GM23338 (cell line): Measurements from ENCODE around the gene FIBP. TPM values are rescaled to one million over a fixed set of nuclear protein-coding genes. Genes with fewer than 3 reads are reported as not detected.

Experiments
- ATAC-seq: fragments of 200-7000 bp; cut with Tn5 transposase; 3 replicates; pipeline ENCODE4 v1.9.1; 2020
- DNase-seq: peaks from one replicate; pipeline ENCODE4 v3.0.0-alpha.2; 2015; ENCODE audit warnings: low spot score
- H2AFZ ChIP-seq: fragments of 200-600 bp; sonication (generic); 2 replicates; pipeline ENCODE4 v1.8.0; 2016; ENCODE audit warnings: antibody characterized with exemption, mild to moderate bottlenecking, moderate library complexity
- H3F3A ChIP-seq: fragments of 200-600 bp; sonication (generic); replicated peaks from 2 replicates; pipeline ENCODE4 v1.8.0; 2017; ENCODE audit warnings: antibody characterized with exemption, mixed run types, low read depth
- H3K27ac ChIP-seq: fragments of 200-600 bp; sonication (generic); 2 replicates; pipeline ENCODE4 v1.6.1; 2016; ENCODE audit warnings: low read depth
- H3K27me3 ChIP-seq: fragments of 200-600 bp; sonication (generic); 2 replicates; pipeline ENCODE4 v1.8.0; 2016; ENCODE audit warnings: mild to moderate bottlenecking, mixed run types, moderate library complexity; ENCODE audit not compliant: insufficient read depth
- H3K36me3 ChIP-seq: fragments of 200-600 bp; sonication (generic); 2 replicates; pipeline ENCODE4 v1.8.0; 2016; ENCODE audit warnings: mild to moderate bottlenecking; ENCODE audit not compliant: insufficient read depth
- H3K4me1 ChIP-seq: fragments of 200-600 bp; sonication (generic); 2 replicates; pipeline ENCODE4 v1.8.0; 2016; ENCODE audit warnings: mild to moderate bottlenecking, moderate library complexity; ENCODE audit not compliant: insufficient read depth
- H3K4me2 ChIP-seq: fragments of 200-600 bp; sonication (generic); 2 replicates; pipeline ENCODE4 v1.7.1; 2017; ENCODE audit warnings: mixed run types
- H3K4me3 ChIP-seq: fragments of 200-600 bp; sonication (generic); 2 replicates; pipeline ENCODE4 v1.6.1; 2016; ENCODE audit warnings: mixed run types
- H3K79me2 ChIP-seq: fragments of 200-600 bp; sonication (generic); replicated peaks from 2 replicates; pipeline ENCODE4 v1.8.0; 2017; ENCODE audit warnings: mild to moderate bottlenecking; ENCODE audit not compliant: insufficient read depth
- H3K9me2 ChIP-seq: fragments of 200-600 bp; sonication (generic); 2 replicates; pipeline ENCODE4 v1.8.0; 2017; ENCODE audit not compliant: insufficient read depth
- H4K20me1 ChIP-seq: fragments of 200-600 bp; sonication (generic); replicated peaks from 2 replicates; pipeline ENCODE4 v1.8.0; 2017; ENCODE audit warnings: mild to moderate bottlenecking; ENCODE audit not compliant: insufficient read depth
- H3K27ac Mint-ChIP-seq: 2 replicates; pipeline ENCODE4 v1.8.0; 2020; ENCODE audit warnings: inconsistent platforms, mild to moderate bottlenecking, moderate library complexity, mixed read lengths
- H3K27me3 Mint-ChIP-seq: 3 replicates; pipeline ENCODE4 v1.8.0; 2022; ENCODE audit warnings: low read depth, mild to moderate bottlenecking, moderate library complexity, mixed read lengths, inconsistent platforms; ENCODE audit not compliant: insufficient read depth, poor library complexity
- H3K36me3 Mint-ChIP-seq: 3 replicates; pipeline ENCODE4 v1.8.0; 2021; ENCODE audit warnings: low read depth, mild to moderate bottlenecking, inconsistent platforms, moderate library complexity, mixed read lengths
- H3K4me1 Mint-ChIP-seq: 3 replicates; pipeline ENCODE4 v1.8.0; 2020; ENCODE audit warnings: mild to moderate bottlenecking, inconsistent platforms, mixed read lengths
- H3K4me3 Mint-ChIP-seq: 3 replicates; pipeline ENCODE4 v1.8.0; 2021; ENCODE audit warnings: moderate library complexity, mild to moderate bottlenecking, inconsistent platforms, mixed read lengths
- H3K9me3 Mint-ChIP-seq: 3 replicates; pipeline ENCODE4 v1.8.0; 2020; ENCODE audit warnings: moderate library complexity, mild to moderate bottlenecking, inconsistent platforms, mixed read lengths
- CREB1 ChIP-seq: fragments of 250-450 bp; sonication (Bioruptor Pico); IDR thresholded peaks from 2 replicates; pipeline ENCODE4 v1.5.0; 2020; ENCODE audit warnings: low read depth, mild to moderate bottlenecking, moderate library complexity
- EZH2 ChIP-seq: fragments of 200-600 bp; sonication (generic); IDR thresholded peaks from one replicate; pipeline ENCODE4 v1.8.0; 2017; ENCODE audit warnings: antibody characterized with exemption, mild to moderate bottlenecking, low read depth; ENCODE audit not compliant: unreplicated experiment
- EZH2phosphoT487 ChIP-seq: fragments of 200-600 bp; sonication (generic); IDR thresholded peaks from one replicate; pipeline ENCODE4 v1.8.1; 2018; ENCODE audit warnings: antibody characterized with exemption; ENCODE audit not compliant: unreplicated experiment
- JUNB ChIP-seq: IDR thresholded peaks from one replicate; pipeline ENCODE4 v1.6.1; 2016; ENCODE audit warnings: antibody characterized with exemption; ENCODE audit not compliant: unreplicated experiment
- NANOG ChIP-seq: IDR thresholded peaks from 2 replicates; pipeline ENCODE4 v1.6.1; 2016; ENCODE audit warnings: antibody characterized with exemption, borderline replicate concordance
- POLR2AphosphoS5 ChIP-seq: IDR thresholded peaks from 2 replicates; pipeline ENCODE4 v1.6.1; 2016; ENCODE audit warnings: antibody characterized with exemption, low read depth
- REST ChIP-seq: IDR thresholded peaks from one replicate; pipeline ENCODE4 v1.6.1; 2018; ENCODE audit warnings: antibody characterized with exemption; ENCODE audit not compliant: unreplicated experiment
- STAT1 ChIP-seq: IDR thresholded peaks from one replicate; pipeline ENCODE4 v1.6.1; 2016; ENCODE audit warnings: antibody characterized with exemption; ENCODE audit not compliant: unreplicated experiment
- ZNF114 ChIP-seq: fragments of 250-450 bp; sonication (Bioruptor Pico); IDR thresholded peaks from 2 replicates; pipeline ENCODE4 v1.5.0; 2020; ENCODE audit warnings: mild to moderate bottlenecking, moderate library complexity
- ZNF331 ChIP-seq: fragments of 250-450 bp; sonication (Bioruptor Pico); IDR thresholded peaks from 2 replicates; pipeline ENCODE4 v1.5.0; 2020; ENCODE audit warnings: low read depth, mild to moderate bottlenecking, moderate library complexity
- polyA plus RNA-seq: library from polyadenylated mRNA; unstranded; fragments of >200 nt; fragmentation: Nextera tagmentation; extraction: Ambion mirVana; gene quantifications from 2 replicates; pipeline ENCODE4 v1.2.1, GENCODE V29; 2016
- total RNA-seq: library from RNA; depleted of rRNA; stranded (reverse); fragments of >200 nt; shearing (Covaris generic); gene quantifications from 2 replicates; pipeline ENCODE4 v1.2.3, GENCODE V29; 2014
- TF ChIP-seq, protein P1 (sequence below): IDR thresholded peaks from 2 replicates; pipeline ENCODE4 v1.6.1; 2016; ENCODE audit warnings: antibody characterized with exemption
- TF ChIP-seq, protein P2 (sequence below): fragments of 250-450 bp; sonication (Bioruptor Pico); IDR thresholded peaks from 2 replicates; pipeline ENCODE4 v1.5.0; 2020; ENCODE audit warnings: mild to moderate bottlenecking, moderate library complexity
- TF ChIP-seq, protein P3 (sequence below), 2 experiments: fragments of 200-600 bp in 1 of 2; sonication (generic) in 1 of 2; conservative IDR thresholded peaks; 2 replicates each; pipeline versions ENCODE4 v1.5.1 to v1.6.1; 2016 to 2017; ENCODE audit warnings: antibody characterized with exemption in 2 of 2, low read depth in 2 of 2, mild to moderate bottlenecking in 2 of 2, moderate library complexity in 1 of 2

FIBP gene
- total and polyA plus RNA-seq, 2 experiments from 2014 or later, result 79.0 to 102 TPM

- H3K4me3 Mint-ChIP-seq, result no peak overlapping the region
- Histone ChIP-seq H2AFZ (0 out of 2 replicates have a peak overlapping the region, but pooled peaks have one; percentile 52), H3K36me3 (no peaks in the 10 kb centered on the region), H3K27me3 (no peaks in the 10 kb centered on the region), H4K20me1 (no peaks in the 10 kb centered on the region), H3K79me2 (no peaks in the 10 kb centered on the region), H3K27ac (peak overlapping the region; percentile 63; the same call in 1 of the 2 replicates), H3K9me2 (no peaks in the 10 kb centered on the region), H3K4me2 (no peak overlapping the region), H3F3A (0 out of 2 replicates have a peak, but pooled peaks cover 5% of the 10 kb centered on the region), H3K4me3 (no peak overlapping the region), H3K4me1 (peaks cover 7% of the 10 kb centered on the region)
- H3K27me3 Mint-ChIP-seq, result peaks cover 6% of the 10 kb centered on the region
- H3K4me1 Mint-ChIP-seq, result peaks cover 23% of the 10 kb centered on the region
- DNase-seq (no peak), ATAC-seq (peak; percentile 61)
- no peaks in the 10 kb centered on the region for H3K9me3 Mint-ChIP-seq
- H3K27ac Mint-ChIP-seq, result peak overlapping the region; percentile 78
- H3K36me3 Mint-ChIP-seq, result peaks cover 3% of the 10 kb centered on the region; the same call in 2 of the 3 replicates
- TF ChIP-seq JUNB (no peak), EZH2phosphoT487 (no peak), CREB1 (CRISPR knock-in tag) (no peak), POLR2AphosphoS5 (no peak), ZNF114 (CRISPR knock-in tag) (no peak), ZNF331 (CRISPR knock-in tag) (no peak), NANOG (no peak), REST (no peak), EZH2 (no peak), STAT1 (no peak)
- TF ChIP-seq, protein P1, sequence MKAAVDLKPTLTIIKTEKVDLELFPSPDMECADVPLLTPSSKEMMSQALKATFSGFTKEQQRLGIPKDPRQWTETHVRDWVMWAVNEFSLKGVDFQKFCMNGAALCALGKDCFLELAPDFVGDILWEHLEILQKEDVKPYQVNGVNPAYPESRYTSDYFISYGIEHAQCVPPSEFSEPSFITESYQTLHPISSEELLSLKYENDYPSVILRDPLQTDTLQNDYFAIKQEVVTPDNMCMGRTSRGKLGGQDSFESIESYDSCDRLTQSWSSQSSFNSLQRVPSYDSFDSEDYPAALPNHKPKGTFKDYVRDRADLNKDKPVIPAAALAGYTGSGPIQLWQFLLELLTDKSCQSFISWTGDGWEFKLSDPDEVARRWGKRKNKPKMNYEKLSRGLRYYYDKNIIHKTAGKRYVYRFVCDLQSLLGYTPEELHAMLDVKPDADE, result no peak
- TF ChIP-seq, protein P2, sequence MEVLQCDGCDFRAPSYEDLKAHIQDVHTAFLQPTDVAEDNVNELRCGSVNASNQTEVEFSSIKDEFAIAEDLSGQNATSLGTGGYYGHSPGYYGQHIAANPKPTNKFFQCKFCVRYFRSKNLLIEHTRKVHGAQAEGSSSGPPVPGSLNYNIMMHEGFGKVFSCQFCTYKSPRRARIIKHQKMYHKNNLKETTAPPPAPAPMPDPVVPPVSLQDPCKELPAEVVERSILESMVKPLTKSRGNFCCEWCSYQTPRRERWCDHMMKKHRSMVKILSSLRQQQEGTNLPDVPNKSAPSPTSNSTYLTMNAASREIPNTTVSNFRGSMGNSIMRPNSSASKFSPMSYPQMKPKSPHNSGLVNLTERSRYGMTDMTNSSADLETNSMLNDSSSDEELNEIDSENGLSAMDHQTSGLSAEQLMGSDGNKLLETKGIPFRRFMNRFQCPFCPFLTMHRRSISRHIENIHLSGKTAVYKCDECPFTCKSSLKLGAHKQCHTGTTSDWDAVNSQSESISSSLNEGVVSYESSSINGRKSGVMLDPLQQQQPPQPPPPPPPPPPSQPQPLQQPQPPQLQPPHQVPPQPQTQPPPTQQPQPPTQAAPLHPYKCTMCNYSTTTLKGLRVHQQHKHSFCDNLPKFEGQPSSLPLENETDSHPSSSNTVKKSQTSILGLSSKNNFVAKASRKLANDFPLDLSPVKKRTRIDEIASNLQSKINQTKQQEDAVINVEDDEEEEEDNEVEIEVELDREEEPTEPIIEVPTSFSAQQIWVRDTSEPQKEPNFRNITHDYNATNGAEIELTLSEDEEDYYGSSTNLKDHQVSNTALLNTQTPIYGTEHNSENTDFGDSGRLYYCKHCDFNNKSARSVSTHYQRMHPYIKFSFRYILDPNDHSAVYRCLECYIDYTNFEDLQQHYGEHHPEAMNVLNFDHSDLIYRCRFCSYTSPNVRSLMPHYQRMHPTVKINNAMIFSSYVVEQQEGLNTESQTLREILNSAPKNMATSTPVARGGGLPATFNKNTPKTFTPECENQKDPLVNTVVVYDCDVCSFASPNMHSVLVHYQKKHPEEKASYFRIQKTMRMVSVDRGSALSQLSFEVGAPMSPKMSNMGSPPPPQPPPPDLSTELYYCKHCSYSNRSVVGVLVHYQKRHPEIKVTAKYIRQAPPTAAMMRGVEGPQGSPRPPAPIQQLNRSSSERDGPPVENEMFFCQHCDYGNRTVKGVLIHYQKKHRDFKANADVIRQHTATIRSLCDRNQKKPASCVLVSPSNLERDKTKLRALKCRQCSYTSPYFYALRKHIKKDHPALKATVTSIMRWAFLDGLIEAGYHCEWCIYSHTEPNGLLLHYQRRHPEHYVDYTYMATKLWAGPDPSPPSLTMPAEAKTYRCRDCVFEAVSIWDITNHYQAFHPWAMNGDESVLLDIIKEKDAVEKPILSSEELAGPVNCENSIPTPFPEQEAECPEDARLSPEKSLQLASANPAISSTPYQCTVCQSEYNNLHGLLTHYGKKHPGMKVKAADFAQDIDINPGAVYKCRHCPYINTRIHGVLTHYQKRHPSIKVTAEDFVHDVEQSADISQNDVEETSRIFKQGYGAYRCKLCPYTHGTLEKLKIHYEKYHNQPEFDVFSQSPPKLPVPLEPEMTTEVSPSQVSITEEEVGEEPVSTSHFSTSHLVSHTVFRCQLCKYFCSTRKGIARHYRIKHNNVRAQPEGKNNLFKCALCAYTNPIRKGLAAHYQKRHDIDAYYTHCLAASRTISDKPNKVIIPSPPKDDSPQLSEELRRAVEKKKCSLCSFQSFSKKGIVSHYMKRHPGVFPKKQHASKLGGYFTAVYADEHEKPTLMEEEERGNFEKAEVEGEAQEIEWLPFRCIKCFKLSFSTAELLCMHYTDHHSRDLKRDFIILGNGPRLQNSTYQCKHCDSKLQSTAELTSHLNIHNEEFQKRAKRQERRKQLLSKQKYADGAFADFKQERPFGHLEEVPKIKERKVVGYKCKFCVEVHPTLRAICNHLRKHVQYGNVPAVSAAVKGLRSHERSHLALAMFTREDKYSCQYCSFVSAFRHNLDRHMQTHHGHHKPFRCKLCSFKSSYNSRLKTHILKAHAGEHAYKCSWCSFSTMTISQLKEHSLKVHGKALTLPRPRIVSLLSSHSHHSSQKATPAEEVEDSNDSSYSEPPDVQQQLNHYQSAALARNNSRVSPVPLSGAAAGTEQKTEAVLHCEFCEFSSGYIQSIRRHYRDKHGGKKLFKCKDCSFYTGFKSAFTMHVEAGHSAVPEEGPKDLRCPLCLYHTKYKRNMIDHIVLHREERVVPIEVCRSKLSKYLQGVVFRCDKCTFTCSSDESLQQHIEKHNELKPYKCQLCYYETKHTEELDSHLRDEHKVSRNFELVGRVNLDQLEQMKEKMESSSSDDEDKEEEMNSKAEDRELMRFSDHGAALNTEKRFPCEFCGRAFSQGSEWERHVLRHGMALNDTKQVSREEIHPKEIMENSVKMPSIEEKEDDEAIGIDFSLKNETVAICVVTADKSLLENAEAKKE, result no peak
- TF ChIP-seq, protein P3, sequence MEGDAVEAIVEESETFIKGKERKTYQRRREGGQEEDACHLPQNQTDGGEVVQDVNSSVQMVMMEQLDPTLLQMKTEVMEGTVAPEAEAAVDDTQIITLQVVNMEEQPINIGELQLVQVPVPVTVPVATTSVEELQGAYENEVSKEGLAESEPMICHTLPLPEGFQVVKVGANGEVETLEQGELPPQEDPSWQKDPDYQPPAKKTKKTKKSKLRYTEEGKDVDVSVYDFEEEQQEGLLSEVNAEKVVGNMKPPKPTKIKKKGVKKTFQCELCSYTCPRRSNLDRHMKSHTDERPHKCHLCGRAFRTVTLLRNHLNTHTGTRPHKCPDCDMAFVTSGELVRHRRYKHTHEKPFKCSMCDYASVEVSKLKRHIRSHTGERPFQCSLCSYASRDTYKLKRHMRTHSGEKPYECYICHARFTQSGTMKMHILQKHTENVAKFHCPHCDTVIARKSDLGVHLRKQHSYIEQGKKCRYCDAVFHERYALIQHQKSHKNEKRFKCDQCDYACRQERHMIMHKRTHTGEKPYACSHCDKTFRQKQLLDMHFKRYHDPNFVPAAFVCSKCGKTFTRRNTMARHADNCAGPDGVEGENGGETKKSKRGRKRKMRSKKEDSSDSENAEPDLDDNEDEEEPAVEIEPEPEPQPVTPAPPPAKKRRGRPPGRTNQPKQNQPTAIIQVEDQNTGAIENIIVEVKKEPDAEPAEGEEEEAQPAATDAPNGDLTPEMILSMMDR (conservative IDR thresholded peaks at IDR 0.05; ENCODE audit: low read depth in 2 of 2), result no peak
Observed at GRCh38 chr11:65927904-65928397, 39.7 kb upstream of the FIBP start.
